Measurements from ENCODE around the gene IL10RA. TPM values are rescaled to one million over a fixed set of nuclear protein-coding genes. Genes with fewer than 3 reads are reported as not detected.
A peak's percentile ranks its signal among the peaks of the same experiment; 100 is the strongest.

Gene IL10RA
- total and polyA plus RNA-seq, 9 of the 15 experiments (the other 6 are each of a cell fraction or from before 2014, with no cell fraction given): 0.17 to 17.3 (median 2.9) TPM

DNA sequence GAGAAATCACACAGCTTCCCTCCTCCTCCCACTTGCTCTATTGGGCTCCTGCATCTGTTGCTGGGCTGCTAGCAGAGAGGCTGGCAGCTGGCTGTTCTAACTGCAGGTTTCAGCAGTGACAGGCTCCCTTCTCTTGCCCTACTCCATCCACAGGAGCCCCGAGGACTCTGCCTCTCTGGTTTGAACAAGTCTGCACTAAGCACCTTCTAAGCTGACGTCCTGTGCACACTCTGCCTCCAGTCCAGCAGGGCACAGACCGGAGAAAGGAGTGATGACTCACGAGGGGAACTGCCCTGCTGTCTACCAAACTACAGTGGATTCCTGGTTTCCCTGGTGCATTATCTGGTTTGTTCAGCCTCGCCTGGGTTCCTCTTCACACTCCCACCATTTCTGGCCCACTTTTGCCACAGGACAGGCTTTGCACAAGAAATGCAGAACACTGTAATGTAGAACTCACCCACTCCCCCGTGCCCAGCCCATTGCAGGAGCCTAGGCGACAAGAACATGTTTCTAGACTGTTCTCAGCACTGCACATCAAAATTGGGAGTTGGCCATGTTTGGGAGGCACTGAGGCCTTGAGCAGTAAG is 26.0 kb downstream of the IL10RA start (continued):
- TF ChIP-seq, protein P1, sequence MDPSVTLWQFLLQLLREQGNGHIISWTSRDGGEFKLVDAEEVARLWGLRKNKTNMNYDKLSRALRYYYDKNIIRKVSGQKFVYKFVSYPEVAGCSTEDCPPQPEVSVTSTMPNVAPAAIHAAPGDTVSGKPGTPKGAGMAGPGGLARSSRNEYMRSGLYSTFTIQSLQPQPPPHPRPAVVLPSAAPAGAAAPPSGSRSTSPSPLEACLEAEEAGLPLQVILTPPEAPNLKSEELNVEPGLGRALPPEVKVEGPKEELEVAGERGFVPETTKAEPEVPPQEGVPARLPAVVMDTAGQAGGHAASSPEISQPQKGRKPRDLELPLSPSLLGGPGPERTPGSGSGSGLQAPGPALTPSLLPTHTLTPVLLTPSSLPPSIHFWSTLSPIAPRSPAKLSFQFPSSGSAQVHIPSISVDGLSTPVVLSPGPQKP (CRISPR knock-in tag; IDR thresholded peaks at IDR 0.05): no peak
- no peak for TF ChIP-seq PHF20 (IDR thresholded peaks at IDR 0.05; ENCODE audit: partially characterized antibody)
- no peak for TF ChIP-seq SLC30A9 (CRISPR knock-in tag; IDR thresholded peaks at IDR 0.05)
- no peak for TF ChIP-seq KDM2B (CRISPR knock-in tag; IDR thresholded peaks at IDR 0.05)
- 0 out of 4 replicates have a peak, but pooled peaks have one; percentile 8 to 22 for TF ChIP-seq TRIM24 (IDR thresholded peaks at IDR 0.05)
- TF ChIP-seq ZNF79 (CRISPR knock-in tag; IDR thresholded peaks at IDR 0.05; ENCODE audit: low read depth): no peak
- TF ChIP-seq CCAR2 (IDR thresholded peaks at IDR 0.05; ENCODE audit: low read depth, low read length): no peak
- TF ChIP-seq ZSCAN32 (CRISPR knock-in tag; IDR thresholded peaks at IDR 0.05): no peak
- no peak for TF ChIP-seq MAFK (IDR thresholded peaks at IDR 0.05; ENCODE audit: low read length)
- no peak for TF ChIP-seq TCFL5 (CRISPR knock-in tag; conservative IDR thresholded peaks at IDR 0.05)
- no peak for TF ChIP-seq ZNF134 (CRISPR knock-in tag; conservative IDR thresholded peaks at IDR 0.05)
- TF ChIP-seq, protein P2, sequence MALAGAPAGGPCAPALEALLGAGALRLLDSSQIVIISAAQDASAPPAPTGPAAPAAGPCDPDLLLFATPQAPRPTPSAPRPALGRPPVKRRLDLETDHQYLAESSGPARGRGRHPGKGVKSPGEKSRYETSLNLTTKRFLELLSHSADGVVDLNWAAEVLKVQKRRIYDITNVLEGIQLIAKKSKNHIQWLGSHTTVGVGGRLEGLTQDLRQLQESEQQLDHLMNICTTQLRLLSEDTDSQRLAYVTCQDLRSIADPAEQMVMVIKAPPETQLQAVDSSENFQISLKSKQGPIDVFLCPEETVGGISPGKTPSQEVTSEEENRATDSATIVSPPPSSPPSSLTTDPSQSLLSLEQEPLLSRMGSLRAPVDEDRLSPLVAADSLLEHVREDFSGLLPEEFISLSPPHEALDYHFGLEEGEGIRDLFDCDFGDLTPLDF (CRISPR knock-in tag; IDR thresholded peaks at IDR 0.05): no peak
- no peak for TF ChIP-seq HIVEP1 (CRISPR knock-in tag; IDR thresholded peaks at IDR 0.05)
- no peak for TF ChIP-seq CREB1 (IDR thresholded peaks at IDR 0.05)
- no peak for TF ChIP-seq CREB1 (CRISPR knock-in tag; IDR thresholded peaks at IDR 0.05)
- no peak for TF ChIP-seq KLF13 (tag; IDR thresholded peaks at IDR 0.05; ENCODE audit: borderline replicate concordance, low read depth)
- TF ChIP-seq ZNF184 (CRISPR knock-in tag; IDR thresholded peaks at IDR 0.05): no peak
- no peak for TF ChIP-seq ILK (tag; IDR thresholded peaks at IDR 0.05; ENCODE audit: borderline replicate concordance, low read depth)
- no peak for TF ChIP-seq STAT5B (CRISPR knock-in tag; IDR thresholded peaks at IDR 0.05)
- TF ChIP-seq BACH1 (tag; IDR thresholded peaks at IDR 0.05): no peak
- TF ChIP-seq STAT5A (IDR thresholded peaks at IDR 0.05; ENCODE audit: borderline replicate concordance, low read length): no peak
- no peak for TF ChIP-seq U2AF1 (optimal IDR thresholded peaks at IDR 0.05; ENCODE audit: low read depth, low read length)
- TF ChIP-seq, protein P3, sequence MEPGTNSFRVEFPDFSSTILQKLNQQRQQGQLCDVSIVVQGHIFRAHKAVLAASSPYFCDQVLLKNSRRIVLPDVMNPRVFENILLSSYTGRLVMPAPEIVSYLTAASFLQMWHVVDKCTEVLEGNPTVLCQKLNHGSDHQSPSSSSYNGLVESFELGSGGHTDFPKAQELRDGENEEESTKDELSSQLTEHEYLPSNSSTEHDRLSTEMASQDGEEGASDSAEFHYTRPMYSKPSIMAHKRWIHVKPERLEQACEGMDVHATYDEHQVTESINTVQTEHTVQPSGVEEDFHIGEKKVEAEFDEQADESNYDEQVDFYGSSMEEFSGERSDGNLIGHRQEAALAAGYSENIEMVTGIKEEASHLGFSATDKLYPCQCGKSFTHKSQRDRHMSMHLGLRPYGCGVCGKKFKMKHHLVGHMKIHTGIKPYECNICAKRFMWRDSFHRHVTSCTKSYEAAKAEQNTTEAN (CRISPR knock-in tag; IDR thresholded peaks at IDR 0.05): no peak
- no peak for TF ChIP-seq KAT7 (CRISPR knock-in tag; IDR thresholded peaks at IDR 0.05; ENCODE audit: borderline replicate concordance)
- no peak for TF ChIP-seq FOXP1 (CRISPR knock-in tag; IDR thresholded peaks at IDR 0.05)
- TF ChIP-seq, protein P4, sequence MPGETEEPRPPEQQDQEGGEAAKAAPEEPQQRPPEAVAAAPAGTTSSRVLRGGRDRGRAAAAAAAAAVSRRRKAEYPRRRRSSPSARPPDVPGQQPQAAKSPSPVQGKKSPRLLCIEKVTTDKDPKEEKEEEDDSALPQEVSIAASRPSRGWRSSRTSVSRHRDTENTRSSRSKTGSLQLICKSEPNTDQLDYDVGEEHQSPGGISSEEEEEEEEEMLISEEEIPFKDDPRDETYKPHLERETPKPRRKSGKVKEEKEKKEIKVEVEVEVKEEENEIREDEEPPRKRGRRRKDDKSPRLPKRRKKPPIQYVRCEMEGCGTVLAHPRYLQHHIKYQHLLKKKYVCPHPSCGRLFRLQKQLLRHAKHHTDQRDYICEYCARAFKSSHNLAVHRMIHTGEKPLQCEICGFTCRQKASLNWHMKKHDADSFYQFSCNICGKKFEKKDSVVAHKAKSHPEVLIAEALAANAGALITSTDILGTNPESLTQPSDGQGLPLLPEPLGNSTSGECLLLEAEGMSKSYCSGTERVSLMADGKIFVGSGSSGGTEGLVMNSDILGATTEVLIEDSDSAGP (CRISPR knock-in tag; IDR thresholded peaks at IDR 0.05): no peak
